Measurements from ENCODE around the gene DSCAML1. TPM values are rescaled to one million over a fixed set of nuclear protein-coding genes. Genes with fewer than 3 reads are reported as not detected.

Gene DSCAML1
- total and polyA plus RNA-seq, 2 donors = 1.4 to 2.0 TPM

DNA sequence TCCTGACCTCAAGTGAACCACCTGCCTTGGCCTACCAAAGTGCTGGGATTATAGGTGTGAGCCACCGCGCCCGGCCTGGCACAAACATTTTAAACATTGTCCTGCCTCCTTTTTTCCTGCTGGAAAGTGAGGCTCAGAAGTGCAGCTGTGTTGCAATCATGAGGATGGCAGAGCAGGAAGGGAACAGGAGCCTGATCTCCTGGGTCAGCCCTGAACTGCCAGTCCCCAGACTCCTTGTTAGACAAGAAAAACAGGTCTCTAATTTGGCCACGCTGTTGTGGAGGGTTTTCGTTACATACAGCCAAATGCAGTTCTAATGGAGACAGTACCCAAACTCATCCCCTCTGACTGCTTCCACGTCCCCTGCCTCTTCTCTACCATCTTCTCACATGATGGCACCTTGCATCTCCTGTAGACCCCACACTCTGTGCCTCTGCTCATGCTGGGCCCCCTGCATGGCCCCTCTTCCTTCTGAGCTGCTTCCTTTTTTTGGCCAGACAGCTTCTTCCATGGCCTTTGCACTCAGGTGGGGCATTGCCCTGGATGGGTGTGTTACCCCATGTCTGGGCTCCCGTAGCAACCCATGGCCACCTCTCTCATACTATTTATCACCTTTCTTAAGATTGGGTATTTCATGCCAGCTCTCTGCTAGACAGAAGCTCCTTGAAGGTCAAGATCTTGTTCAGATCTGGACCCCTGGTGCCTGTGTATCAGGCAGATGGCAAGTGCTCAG is 242.2 kb downstream of the DSCAML1 start:
- Histone ChIP-seq H3K4me3 (ENCODE audit: low read depth, low read length) (no peak overlapping the region), H3K27ac (ENCODE audit: low read depth) (no peak overlapping the region), H3K4me1 (ENCODE audit: insufficient read depth) (no peaks in the 10 kb centered on the region), H3K36me3 (ENCODE audit: insufficient read depth) (no peaks in the 10 kb centered on the region)
- DNase-seq (ENCODE audit: extremely low spot score) = no peak
- WGBS = 91% methylated on average over 7 of the region's 7 CpGs

DNA sequence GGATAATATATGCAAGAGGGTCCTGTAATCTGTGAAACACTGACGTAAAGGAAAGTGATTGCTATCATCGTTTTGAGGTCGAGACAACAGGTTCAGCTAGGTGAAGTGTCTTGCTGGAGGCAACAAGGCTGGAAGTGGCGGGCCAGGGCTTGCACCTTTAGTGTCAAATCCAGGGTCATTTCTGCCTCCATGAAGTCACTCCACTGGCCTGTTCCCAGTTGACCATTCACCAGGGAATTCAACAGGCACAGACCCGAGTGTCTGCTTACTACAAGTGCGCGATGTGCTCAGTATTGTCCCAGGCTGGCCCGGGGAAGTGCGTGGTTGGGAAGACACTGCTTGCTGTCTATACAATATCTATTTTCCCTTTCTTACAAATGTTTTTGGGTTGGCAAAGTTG is 244.4 kb downstream of the DSCAML1 start:
- WGBS = 87% methylated on average over 9 of the region's 9 CpGs
- Histone ChIP-seq H3K4me3 (ENCODE audit: low read depth, low read length) (no peak overlapping the region), H3K27ac (ENCODE audit: low read depth) (no peak overlapping the region), H3K36me3 (ENCODE audit: insufficient read depth) (no peaks in the 10 kb centered on the region), H3K4me1 (ENCODE audit: insufficient read depth) (no peaks in the 10 kb centered on the region)
- no peak for DNase-seq (ENCODE audit: extremely low spot score)

DNA sequence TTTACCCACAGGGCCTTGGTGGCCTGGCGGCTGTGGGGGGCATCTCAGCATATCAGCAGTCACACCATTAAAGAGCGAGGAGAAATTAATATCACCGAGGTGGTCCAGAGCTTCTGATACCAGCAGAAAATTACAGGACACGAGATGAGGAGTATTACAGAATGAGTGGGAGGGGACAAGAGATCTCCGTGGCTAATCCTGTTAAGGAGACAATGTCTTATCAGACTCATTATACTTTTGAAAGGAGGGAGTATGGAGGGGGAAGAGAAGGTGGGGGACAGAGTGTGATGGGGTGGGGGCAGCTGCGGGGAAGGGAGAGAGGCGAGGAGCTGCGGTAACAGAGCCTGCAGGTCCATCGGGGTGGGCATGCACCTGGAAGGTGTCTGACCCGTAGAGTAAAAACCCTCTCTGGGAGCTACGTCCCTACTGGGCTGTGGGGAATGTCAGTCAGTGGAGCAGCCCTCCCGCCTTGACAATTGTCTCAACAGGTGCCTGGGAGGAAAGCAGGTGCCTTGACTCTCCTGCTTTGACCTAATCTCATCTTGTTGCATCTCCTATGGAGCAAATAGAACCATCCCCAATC is 245.2 kb downstream of the DSCAML1 start:
- WGBS = 72% methylated on average over 12 of the region's 12 CpGs
- Histone ChIP-seq H3K4me3 (ENCODE audit: low read depth, low read length) (no peak overlapping the region), H3K4me1 (ENCODE audit: insufficient read depth) (no peaks in the 10 kb centered on the region), H3K27ac (ENCODE audit: low read depth) (no peak overlapping the region), H3K36me3 (ENCODE audit: insufficient read depth) (no peaks in the 10 kb centered on the region)
- no peak for DNase-seq (ENCODE audit: extremely low spot score)

DNA sequence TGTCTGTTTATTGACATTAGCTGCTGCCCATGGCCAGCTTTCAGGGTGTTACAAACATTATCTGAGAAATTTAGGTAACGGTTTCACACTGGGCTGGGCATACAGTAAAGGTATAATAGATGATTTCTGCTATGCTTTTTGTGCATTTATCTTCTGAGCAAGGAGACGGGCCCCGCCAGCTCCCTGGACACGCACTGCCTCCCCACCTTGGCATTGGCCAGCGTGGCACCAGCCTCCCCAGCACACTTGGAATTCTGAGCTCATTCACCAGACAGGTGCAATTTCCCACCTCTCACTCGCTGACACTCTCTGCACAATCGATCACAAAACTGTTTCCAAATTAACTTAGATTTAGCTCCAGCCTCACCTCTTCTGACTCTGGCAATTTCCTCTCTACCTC is 246.6 kb downstream of the DSCAML1 start:
- no peaks in the 10 kb centered on the region for H3K4me1 ChIP-seq (ENCODE audit: insufficient read depth)
- DNase-seq (ENCODE audit: extremely low spot score) = no peak
- no peak overlapping the region for H3K4me3 ChIP-seq (ENCODE audit: low read depth, low read length)
- H3K27ac ChIP-seq (ENCODE audit: low read depth) = no peak overlapping the region
- WGBS = 94% methylated on average over 7 of the region's 7 CpGs
- no peaks in the 10 kb centered on the region for H3K36me3 ChIP-seq (ENCODE audit: insufficient read depth)

DNA sequence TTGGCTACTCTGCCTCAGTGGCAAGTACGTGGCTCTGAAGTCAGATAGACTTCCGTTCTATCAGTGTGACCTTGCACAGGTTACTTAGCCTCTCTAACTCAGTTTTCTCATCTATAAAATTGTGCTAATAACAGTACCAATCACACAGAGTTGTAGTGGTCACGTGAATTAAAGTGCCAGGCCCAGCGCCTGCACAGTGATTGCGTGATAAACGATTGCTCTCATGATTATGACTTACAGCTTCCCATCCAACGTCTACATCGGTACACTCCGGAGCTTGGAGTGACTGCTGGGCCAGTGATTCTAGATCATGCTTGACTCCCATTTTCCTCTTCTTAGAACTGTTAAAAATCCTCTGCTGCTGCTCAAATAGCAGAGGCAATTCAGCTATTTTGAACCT is 247.6 kb downstream of the DSCAML1 start:
- 91% methylated on average over 9 of the region's 9 CpGs for WGBS
- no peak for DNase-seq (ENCODE audit: extremely low spot score)

DNA sequence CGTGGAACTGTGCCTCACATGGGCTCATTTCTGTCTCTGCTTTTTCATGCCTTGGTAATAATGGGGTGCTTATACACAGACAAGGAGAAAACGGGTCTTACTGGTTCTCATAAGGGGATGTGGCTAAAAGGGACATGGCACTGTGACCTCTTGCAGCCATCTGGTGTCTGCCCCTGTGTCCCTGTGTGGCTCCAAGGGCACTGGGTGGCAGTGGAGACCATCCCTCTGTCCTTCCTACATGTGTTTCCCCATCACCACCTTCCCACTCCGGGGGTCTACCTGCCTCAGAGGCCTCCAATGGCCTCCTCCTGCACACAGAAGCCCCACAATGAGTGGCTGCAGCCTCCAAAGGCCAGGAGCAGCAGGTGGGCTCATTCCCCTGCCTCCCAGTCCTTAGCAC is 248.1 kb downstream of the DSCAML1 start:
- no peak overlapping the region for H3K4me3 ChIP-seq (ENCODE audit: low read depth, low read length)
- no peaks in the 10 kb centered on the region for H3K4me1 ChIP-seq (ENCODE audit: insufficient read depth)
- no peaks in the 10 kb centered on the region for H3K36me3 ChIP-seq (ENCODE audit: insufficient read depth)
- no peak overlapping the region for H3K27ac ChIP-seq (ENCODE audit: low read depth)
- DNase-seq (ENCODE audit: extremely low spot score) = no peak
- 81% methylated on average over 3 of the region's 3 CpGs for WGBS

More for the DNA sequence above, 247.6 kb downstream of the DSCAML1 start:
- Histone ChIP-seq H3K4me3 (ENCODE audit: low read depth, low read length) (no peak overlapping the region), H3K27ac (ENCODE audit: low read depth) (no peak overlapping the region), H3K4me1 (ENCODE audit: insufficient read depth) (no peaks in the 10 kb centered on the region), H3K36me3 (ENCODE audit: insufficient read depth) (no peaks in the 10 kb centered on the region)

DNA sequence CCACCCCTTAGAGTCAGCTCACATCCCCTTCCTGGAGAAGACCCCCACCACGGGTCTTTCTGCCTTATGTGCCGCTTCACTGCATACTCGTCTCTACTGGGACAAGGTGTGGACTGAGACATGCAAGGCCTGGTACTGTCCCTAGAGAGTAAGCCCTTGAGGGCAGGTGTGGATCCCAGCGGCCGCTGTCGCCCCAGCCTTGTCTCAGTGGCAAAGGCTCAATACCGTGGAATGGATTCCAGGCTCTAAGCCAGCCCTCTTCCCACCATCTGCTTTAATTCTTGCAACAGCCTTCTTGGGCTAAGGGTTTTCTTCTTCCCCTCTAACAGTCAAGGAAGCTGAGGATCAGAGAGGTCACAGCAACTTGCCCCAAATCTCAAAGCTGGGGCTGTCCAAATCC is 249.1 kb downstream of the DSCAML1 start:
- no peak for DNase-seq (ENCODE audit: extremely low spot score)
- H3K4me3 ChIP-seq (ENCODE audit: low read depth, low read length) = no peak overlapping the region
- H3K4me1 ChIP-seq (ENCODE audit: insufficient read depth) = no peaks in the 10 kb centered on the region
- no peak overlapping the region for H3K27ac ChIP-seq (ENCODE audit: low read depth)
- 90% methylated on average over 7 of the region's 7 CpGs for WGBS
- H3K36me3 ChIP-seq (ENCODE audit: insufficient read depth) = no peaks in the 10 kb centered on the region

DNA sequence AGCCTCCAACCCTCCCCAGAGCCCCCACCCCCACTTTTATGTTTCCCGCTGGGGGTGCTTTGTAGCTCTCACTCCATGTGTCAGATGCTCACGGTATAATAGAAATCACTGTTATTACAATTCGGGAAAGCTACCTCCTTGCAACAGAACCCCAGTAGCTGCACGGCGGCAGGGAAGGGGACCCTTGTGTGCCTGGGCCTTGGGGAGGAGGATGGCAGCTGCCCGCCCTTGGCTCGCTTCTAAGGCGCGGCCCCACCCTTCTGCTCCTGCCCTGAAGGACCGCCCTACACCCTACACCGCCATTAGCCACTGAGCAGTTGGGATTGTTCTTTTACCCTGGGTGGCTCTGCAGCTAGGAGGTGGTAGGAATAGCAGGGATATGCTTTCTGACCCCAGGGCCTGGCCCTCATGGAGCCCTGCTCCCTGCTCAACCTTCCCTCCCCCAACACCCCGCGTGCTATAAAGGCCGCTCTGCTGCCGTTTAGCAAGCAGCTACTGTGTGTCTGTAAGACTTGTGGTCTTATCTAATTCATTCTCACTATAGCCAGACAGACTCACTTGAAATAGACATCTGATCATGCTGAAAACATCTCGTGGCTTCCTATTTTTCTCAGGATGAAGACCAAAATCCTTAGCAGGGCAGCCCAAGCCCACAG is 249.7 kb downstream of the DSCAML1 start:
- Histone ChIP-seq H3K36me3 (ENCODE audit: insufficient read depth) (no peaks in the 10 kb centered on the region), H3K4me1 (ENCODE audit: insufficient read depth) (no peaks in the 10 kb centered on the region), H3K27ac (ENCODE audit: low read depth) (no peak overlapping the region), H3K4me3 (ENCODE audit: low read depth, low read length) (no peak overlapping the region)
- WGBS = 71% methylated on average over 16 of the region's 16 CpGs
- DNase-seq (ENCODE audit: extremely low spot score) = no peak

DNA sequence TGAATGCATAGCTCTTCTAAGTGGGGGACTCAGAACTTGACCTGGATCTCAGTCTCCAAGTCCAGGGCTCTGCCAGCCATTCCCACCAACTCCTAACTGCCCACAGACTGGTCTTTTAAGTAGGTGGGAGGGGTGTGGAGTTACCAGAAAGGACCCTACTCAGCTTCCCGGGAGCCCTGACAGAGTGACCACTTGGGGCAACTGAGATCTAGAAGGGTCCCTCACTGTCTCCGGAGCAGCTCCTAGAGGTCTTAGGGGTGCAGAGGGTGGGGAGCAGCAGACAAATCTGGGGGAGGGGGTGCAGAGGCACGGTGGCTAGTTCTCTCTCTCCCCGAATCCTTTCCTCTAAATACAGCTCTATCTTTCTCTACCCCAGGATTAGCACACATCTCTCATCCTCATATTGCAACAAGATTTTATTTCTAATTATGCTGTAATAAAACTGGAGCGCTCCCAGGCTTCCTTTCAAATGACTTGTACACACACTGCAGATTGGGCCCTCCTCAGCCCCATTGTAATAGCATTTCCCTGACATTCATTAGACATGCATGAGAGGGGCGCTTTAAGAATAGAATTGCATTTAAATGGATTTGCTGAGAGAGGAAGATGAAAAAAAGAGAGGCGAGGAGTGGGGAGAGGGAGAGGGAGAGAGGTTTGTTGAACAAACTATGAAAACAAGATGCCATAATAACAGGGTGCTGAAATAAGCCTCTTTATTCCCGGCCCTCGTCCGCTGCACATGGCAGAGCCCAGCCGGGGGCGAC is 250.4 kb downstream of the DSCAML1 start:
- Histone ChIP-seq H3K36me3 (ENCODE audit: insufficient read depth) (no peaks in the 10 kb centered on the region), H3K4me3 (ENCODE audit: low read depth, low read length) (no peak overlapping the region), H3K27ac (ENCODE audit: low read depth) (no peak overlapping the region), H3K4me1 (ENCODE audit: insufficient read depth) (no peaks in the 10 kb centered on the region)
- 73% methylated on average over 12 of the region's 12 CpGs for WGBS
- DNase-seq (ENCODE audit: extremely low spot score) = no peak

DNA sequence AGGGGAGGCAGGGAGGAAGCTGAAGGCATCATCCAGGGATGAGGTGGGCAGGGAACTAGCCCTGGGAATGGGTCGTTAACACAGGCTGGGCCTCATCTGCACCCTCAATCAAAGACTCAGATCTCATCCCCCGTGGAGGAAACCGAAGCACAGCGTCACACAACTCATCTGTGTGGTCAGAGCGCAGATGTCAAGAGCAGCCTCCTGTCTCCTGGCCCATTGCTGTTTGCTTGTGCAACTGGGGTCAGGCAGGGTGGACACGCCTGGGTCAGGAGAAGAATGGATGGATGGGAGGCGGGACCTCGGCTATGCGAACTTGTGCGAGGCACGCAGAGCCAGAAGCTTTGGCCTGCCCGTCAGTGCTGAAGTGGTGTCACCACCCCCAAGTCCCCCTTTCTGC is 251.3 kb downstream of the DSCAML1 start:
- no peak overlapping the region for H3K4me3 ChIP-seq (ENCODE audit: low read depth, low read length)
- H3K27ac ChIP-seq (ENCODE audit: low read depth) = no peak overlapping the region
- 91% methylated on average over 12 of the region's 12 CpGs for WGBS
- no peaks in the 10 kb centered on the region for H3K36me3 ChIP-seq (ENCODE audit: insufficient read depth)
- H3K4me1 ChIP-seq (ENCODE audit: insufficient read depth) = no peaks in the 10 kb centered on the region
- no peak for DNase-seq (ENCODE audit: extremely low spot score)

DNA sequence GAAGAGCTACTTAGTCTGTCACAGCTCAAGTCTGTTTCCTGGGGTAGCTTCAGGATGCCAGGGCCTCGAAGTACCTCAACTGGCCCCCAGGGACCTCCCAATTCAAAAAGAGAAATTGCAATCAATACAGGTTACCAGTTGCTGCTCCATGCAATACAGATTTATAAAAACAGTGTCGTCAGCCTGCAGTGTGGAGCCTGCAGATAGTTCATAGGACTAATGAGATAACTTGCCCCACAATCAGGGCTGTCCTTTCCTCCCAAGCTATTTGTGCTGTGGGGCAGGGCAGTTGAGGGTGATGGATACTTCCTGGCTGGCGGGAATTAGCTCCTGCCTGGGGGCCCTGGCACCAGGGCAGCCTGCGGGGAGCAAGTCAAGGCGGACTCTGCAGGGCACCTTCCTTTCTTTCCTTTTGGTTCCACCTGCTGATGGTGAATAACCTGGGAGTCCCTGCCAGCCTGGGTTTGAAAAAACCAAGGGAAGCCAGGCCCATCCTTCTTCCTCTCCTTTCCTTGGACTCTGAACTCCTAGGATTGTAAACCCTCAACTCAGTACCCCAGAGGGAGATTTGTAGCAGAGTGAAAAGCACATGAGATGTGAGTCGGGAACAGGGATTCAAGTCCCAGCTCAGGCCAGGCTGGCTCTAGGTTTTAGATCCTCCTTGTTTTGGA is 252.8 kb downstream of the DSCAML1 start:
- no peak overlapping the region for H3K27ac ChIP-seq (ENCODE audit: low read depth)
- DNase-seq (ENCODE audit: extremely low spot score) = no peak
- no peaks in the 10 kb centered on the region for H3K36me3 ChIP-seq (ENCODE audit: insufficient read depth)
- H3K4me3 ChIP-seq (ENCODE audit: low read depth, low read length) = no peak overlapping the region
- H3K4me1 ChIP-seq (ENCODE audit: insufficient read depth) = no peaks in the 10 kb centered on the region
- WGBS = 89% methylated on average over 6 of the region's 6 CpGs

DNA sequence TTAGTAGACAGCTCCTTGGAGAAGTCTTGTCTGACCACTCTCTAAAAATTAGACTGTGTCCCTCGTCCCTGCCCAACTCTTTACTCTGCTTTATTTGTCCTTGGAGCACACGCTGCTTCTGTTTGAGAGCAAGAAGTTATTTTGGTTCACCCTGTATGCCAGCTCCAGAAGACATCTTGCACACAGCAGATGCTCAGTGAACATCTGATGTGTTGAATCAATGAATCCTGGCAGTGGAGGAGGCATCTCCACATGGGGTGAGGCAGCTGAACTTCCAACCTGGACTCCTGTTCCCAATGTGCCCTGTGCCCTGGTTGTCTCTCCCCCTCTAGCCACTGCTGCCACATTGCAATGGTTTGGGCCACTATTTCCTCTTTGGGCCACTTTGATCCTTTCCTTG is 255.8 kb downstream of the DSCAML1 start:
- no peak for DNase-seq (ENCODE audit: extremely low spot score)
- Histone ChIP-seq H3K36me3 (ENCODE audit: insufficient read depth) (no peaks in the 10 kb centered on the region), H3K4me3 (ENCODE audit: low read depth, low read length) (no peak overlapping the region), H3K27ac (ENCODE audit: low read depth) (no peak overlapping the region), H3K4me1 (ENCODE audit: insufficient read depth) (no peaks in the 10 kb centered on the region)
- 83% methylated on average over 2 of the region's 2 CpGs for WGBS

Data from urinary bladder (tissue), 4 donors.